IMR-90 (cell line): Measurements from ENCODE around the gene SLC26A5. TPM values are rescaled to one million over a fixed set of nuclear protein-coding genes. Genes with fewer than 3 reads are reported as not detected.

ENCODE experiments used
- ATAC-seq: fragments of 200-7000 bp; cut with Tn5 transposase; 2 replicates; pipeline ENCODE4 v1.9.1; 2020; ENCODE audit warnings: low read depth, mild to moderate bottlenecking, moderate library complexity
- BruUV-seq: library from RNA; stranded (reverse); fragments of 400-500 nt; replicated peaks from 2 replicates; lab custom pipeline; 2021; lab: Mats Ljungman, UMichigan
- CTCF ChIA-PET: fragments of 300-600 bp; formaldehyde crosslinking; extraction: SDS; loops from one replicate; lab custom pipeline; 2021; ENCODE audit warnings: antibody characterized with exemption; lab: Yijun Ruan, JAX
- POLR2A ChIA-PET: fragments of 300-600 bp; sonication (Branson Sonifier 250); formaldehyde crosslinking; loops from one replicate; lab custom pipeline; 2022; ENCODE audit warnings: antibody characterized with exemption; ENCODE audit not compliant: unreplicated experiment; lab: Charles Lee
- DNase-seq: peaks from one replicate; pipeline ENCODE4 v3.0.0; 2013
- H2AFZ ChIP-seq: replicated peaks from 2 replicates; pipeline ENCODE3; 2013; ENCODE audit warnings: low read length, mild to moderate bottlenecking; ENCODE audit not compliant: poor library complexity
- H2AK5ac ChIP-seq: 2 replicates; pipeline ENCODE4 v1.6.1; 2013; ENCODE audit warnings: low read depth, low read length, inconsistent platforms
- H2AK9ac ChIP-seq: replicated peaks from 2 replicates; pipeline ENCODE3; 2013; ENCODE audit warnings: mild to moderate bottlenecking, low read depth, low read length, moderate library complexity; ENCODE audit not compliant: poor library complexity
- H2BK120ac ChIP-seq: 2 replicates; pipeline ENCODE4 v1.6.1; 2013; ENCODE audit warnings: low read depth, low read length, inconsistent platforms
- H2BK15ac ChIP-seq: 3 replicates; pipeline ENCODE4 v1.6.1; 2013; ENCODE audit warnings: low read depth, low read length, inconsistent platforms
- H2BK20ac ChIP-seq: 2 replicates; pipeline ENCODE4 v1.6.1; 2013; ENCODE audit warnings: low read depth, mild to moderate bottlenecking, inconsistent platforms, low read length, moderate library complexity
- H2BK5ac ChIP-seq: 2 replicates; pipeline ENCODE4 v1.6.1; 2013; ENCODE audit warnings: mild to moderate bottlenecking, low read depth, low read length, inconsistent platforms; ENCODE audit not compliant: poor library complexity, severe bottlenecking
- H3K14ac ChIP-seq: replicated peaks from 2 replicates; pipeline ENCODE4 v1.6.1; 2013; ENCODE audit warnings: low read depth, low read length, inconsistent platforms
- H3K18ac ChIP-seq: 2 replicates; pipeline ENCODE4 v1.6.1; 2013; ENCODE audit warnings: low read depth, low read length, control low read depth
- H3K23ac ChIP-seq: 2 replicates; pipeline ENCODE4 v1.6.1; 2013; ENCODE audit warnings: low read depth, low read length, inconsistent platforms
- H3K27ac ChIP-seq: 2 replicates; pipeline ENCODE4 v1.5.1; 2013; ENCODE audit warnings: mild to moderate bottlenecking, control low read depth, low read length; ENCODE audit not compliant: insufficient read depth
- H3K27me3 ChIP-seq: 2 replicates; pipeline ENCODE4 v1.6.1; 2013; ENCODE audit warnings: low read length; ENCODE audit not compliant: control insufficient read depth, insufficient read depth
- H3K36me3 ChIP-seq: 2 replicates; pipeline ENCODE4 v1.6.1; 2013; ENCODE audit warnings: low read length, mixed read lengths; ENCODE audit not compliant: control insufficient read depth, insufficient read depth
- H3K4ac ChIP-seq: 2 replicates; pipeline ENCODE4 v1.6.1; 2013; ENCODE audit warnings: low read depth, low read length, inconsistent platforms
- H3K4me1 ChIP-seq: 2 replicates; pipeline ENCODE4 v1.6.1; 2013; ENCODE audit warnings: low read length, mixed read lengths; ENCODE audit not compliant: control insufficient read depth, insufficient read depth
- H3K4me2 ChIP-seq: 2 replicates; pipeline ENCODE4 v1.6.1; 2013; ENCODE audit warnings: low read depth, mild to moderate bottlenecking, control low read depth, low read length, moderate library complexity
- H3K4me3 ChIP-seq: 2 replicates; pipeline ENCODE4 v1.5.1; 2013; ENCODE audit warnings: low read depth, mild to moderate bottlenecking, control low read depth, low read length, moderate library complexity; ENCODE audit not compliant: insufficient read depth
- H3K56ac ChIP-seq: 2 replicates; pipeline ENCODE4 v1.6.1; 2013; ENCODE audit warnings: low read length, inconsistent platforms; ENCODE audit not compliant: insufficient read depth; ENCODE audit errors: extremely low read depth
- H3K79me1 ChIP-seq, 2 experiments: 2 replicates each; pipeline ENCODE4 v1.6.1; 2013; ENCODE audit warnings: low read length in 2 of 2, inconsistent platforms in 1 of 2, low read depth in 1 of 2
- H3K9ac ChIP-seq: 2 replicates; pipeline ENCODE4 v1.6.1; 2013; ENCODE audit warnings: low read depth, low read length, control low read depth
- H3K9me1 ChIP-seq: 2 replicates; pipeline ENCODE4 v1.6.1; 2013; ENCODE audit warnings: low read length, inconsistent platforms; ENCODE audit not compliant: insufficient read depth
- H3K9me3 ChIP-seq: 2 replicates; pipeline ENCODE4 v1.6.1; 2013; ENCODE audit warnings: low read length; ENCODE audit not compliant: control insufficient read depth, insufficient read depth
- H4K20me1 ChIP-seq: 2 replicates; pipeline ENCODE4 v1.6.1; 2013; ENCODE audit warnings: low read length, inconsistent platforms; ENCODE audit not compliant: insufficient read depth
- H4K5ac ChIP-seq: 2 replicates; pipeline ENCODE4 v1.6.1; 2013; ENCODE audit warnings: mild to moderate bottlenecking, low read depth, low read length, control low read depth
- H4K8ac ChIP-seq, 2 experiments: 2 replicates each; pipeline ENCODE4 v1.6.1; 2013; ENCODE audit warnings: low read depth in 2 of 2, low read length in 2 of 2, control low read depth in 1 of 2, inconsistent platforms in 1 of 2
- H4K91ac ChIP-seq: 2 replicates; pipeline ENCODE4 v1.6.1; 2013; ENCODE audit warnings: low read depth, low read length, inconsistent platforms; ENCODE audit not compliant: insufficient read depth
- BHLHE40 ChIP-seq: fragments of 150-350 bp; IDR thresholded peaks from 2 replicates; pipeline ENCODE4 v1.6.1; 2016; ENCODE audit warnings: mild to moderate bottlenecking, low read depth, low read length
- CHD1 ChIP-seq: IDR thresholded peaks from 2 replicates; pipeline ENCODE4 v1.6.1; 2012; ENCODE audit warnings: low read depth, low read length, improper control_type of control experiment
- MAZ ChIP-seq: IDR thresholded peaks from 2 replicates; pipeline ENCODE4 v1.6.1; 2012; ENCODE audit warnings: low read depth, mild to moderate bottlenecking, low read length, improper control_type of control experiment, moderate library complexity, borderline replicate concordance
- NFE2L2 ChIP-seq: fragments of 150-350 bp; IDR thresholded peaks from 2 replicates; pipeline ENCODE4 v1.6.1; 2016; ENCODE audit warnings: low read depth, mild to moderate bottlenecking, low read length
- RAD21 ChIP-seq: IDR thresholded peaks from 2 replicates; pipeline ENCODE4 v1.6.1; 2012; ENCODE audit warnings: low read length, improper control_type of control experiment
- SMC3 ChIP-seq: fragments of 150-350 bp; IDR thresholded peaks from 2 replicates; pipeline ENCODE4 v1.6.1; 2016; ENCODE audit warnings: low read depth, mild to moderate bottlenecking, antibody characterized with exemption, low read length, moderate library complexity
- WGBS, 2 experiments: methylation state at CpG; one replicate each; pipeline versions ENCODE4 v1.1.5 to v1.1.7; 2013; ENCODE audit warnings: missing lambda C conversion rate in 2 of 2; ENCODE audit not compliant: insufficient read length in 1 of 2; ENCODE audit errors: extremely low coverage in 2 of 2; 5-methylcytosine and 5-hydroxymethylcytosine counted together
- dilution Hi-C: fragments of 300-500 bp; cut with HindIII; formaldehyde crosslinking; loops from one replicate; pipeline ENCODE4 v1.14.3; 2018; ENCODE audit warnings: low sequenced_read_pairs; ENCODE audit not compliant: unreplicated experiment
- in situ Hi-C: fragments of 300-500 bp; cut with MboI; formaldehyde crosslinking; loops from 3 replicates; pipeline ENCODE4 v1.14.3; 2019; ENCODE audit warnings: low sequenced_read_pairs, inconsistent platforms, mixed read lengths
- intact Hi-C: fragments of 100-400 bp; cut with micrococcal nuclease; formaldehyde crosslinking; loops from 2 replicates; pipeline ENCODE4 v1.10.0; 2022
- polyA plus RNA-seq, 3 experiments: library from polyadenylated mRNA; depleted of rRNA; stranded (reverse); fragments of >200 nt; gene quantifications; 2 replicates each; pipeline ENCODE4 v1.2.3, GENCODE V29; 2012; ENCODE audit warnings: low replicate concordance in 1 of 3
- total RNA-seq: library from RNA; depleted of rRNA; stranded (reverse); fragments of >200 nt; gene quantifications from 2 replicates; pipeline ENCODE4 v1.2.3, GENCODE V29; 2012
- TF ChIP-seq, protein P1 (sequence below): fragments of 150-350 bp; IDR thresholded peaks from 2 replicates; pipeline ENCODE4 v1.6.1; 2016; ENCODE audit warnings: low read depth, mild to moderate bottlenecking, low read length, moderate library complexity, borderline replicate concordance
- TF ChIP-seq, protein P2 (sequence below): conservative IDR thresholded peaks from 2 replicates; pipeline ENCODE4 v1.5.1; 2012; ENCODE audit warnings: mild to moderate bottlenecking, low read depth, low read length, improper control_type of control experiment

The SLC26A5 gene
- total and polyA plus RNA-seq, 2 of the 4 experiments (the other 2 are of a cell fraction), result not detected

DNA sequence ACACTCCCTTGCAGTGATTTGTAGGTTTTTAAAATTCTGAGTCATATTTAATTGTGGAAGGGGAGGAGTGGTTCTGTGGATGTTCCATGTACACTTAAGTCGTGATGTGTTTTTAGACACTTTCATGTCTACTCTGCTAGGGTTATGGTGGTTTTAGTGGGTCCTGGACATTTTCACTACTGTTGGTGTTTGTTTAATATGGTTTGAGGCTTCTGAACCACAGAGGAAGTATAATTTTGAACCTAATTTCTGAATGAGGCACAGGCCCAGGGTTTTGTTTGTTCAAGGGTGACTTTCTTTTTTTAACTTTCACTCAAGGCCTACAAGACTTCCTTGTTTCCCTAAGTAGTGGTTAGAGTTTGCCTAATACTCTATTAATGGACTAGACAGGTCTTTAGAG, 13.3 kb downstream of the SLC26A5 start:
- Histone ChIP-seq H4K5ac (no peak overlapping the region), H3K4me1 (no peaks in the 10 kb centered on the region), H4K91ac (no peak overlapping the region), H3K9me1 (no peaks in the 10 kb centered on the region), H2BK5ac (no peak overlapping the region), H3K4me3 (no peak overlapping the region), H4K8ac (no peak overlapping the region), H3K27me3 (peaks cover 1% of the 10 kb centered on the region; the same call in 1 of the 2 replicates), H3K56ac (no peak overlapping the region), H3K9me3 (no peaks in the 10 kb centered on the region), H2AFZ (no peak overlapping the region), H4K20me1 (no peaks in the 10 kb centered on the region), H3K79me1 (no peaks in the 10 kb centered on the region), H2BK20ac (no peak overlapping the region), H3K27ac (no peak overlapping the region), H3K14ac (no peak overlapping the region), H2AK5ac (no peak overlapping the region), H3K36me3 (no peaks in the 10 kb centered on the region), H3K9ac (no peak overlapping the region), H2BK15ac (no peak overlapping the region), H3K23ac (no peak overlapping the region), H2AK9ac (no peak overlapping the region), H3K18ac (no peak overlapping the region), H3K4ac (no peak overlapping the region), H3K4me2 (no peak overlapping the region), H2BK120ac (no peak overlapping the region)
- dilution Hi-C loops, result no loop called here
- no CpG with 5 or more reads among the region's 1 CpG for WGBS, 2 experiments
- ATAC-seq (no peak), DNase-seq (no peak)
- in situ Hi-C loops, result no loop called here
- intact Hi-C loops, result no loop called here
- TF ChIP-seq, protein P1, sequence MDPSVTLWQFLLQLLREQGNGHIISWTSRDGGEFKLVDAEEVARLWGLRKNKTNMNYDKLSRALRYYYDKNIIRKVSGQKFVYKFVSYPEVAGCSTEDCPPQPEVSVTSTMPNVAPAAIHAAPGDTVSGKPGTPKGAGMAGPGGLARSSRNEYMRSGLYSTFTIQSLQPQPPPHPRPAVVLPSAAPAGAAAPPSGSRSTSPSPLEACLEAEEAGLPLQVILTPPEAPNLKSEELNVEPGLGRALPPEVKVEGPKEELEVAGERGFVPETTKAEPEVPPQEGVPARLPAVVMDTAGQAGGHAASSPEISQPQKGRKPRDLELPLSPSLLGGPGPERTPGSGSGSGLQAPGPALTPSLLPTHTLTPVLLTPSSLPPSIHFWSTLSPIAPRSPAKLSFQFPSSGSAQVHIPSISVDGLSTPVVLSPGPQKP, result no peak
- TF ChIP-seq MAZ (no peak), BHLHE40 (no peak), RAD21 (no peak), CHD1 (no peak), SMC3 (no peak), NFE2L2 (no peak)
- TF ChIP-seq, protein P2, sequence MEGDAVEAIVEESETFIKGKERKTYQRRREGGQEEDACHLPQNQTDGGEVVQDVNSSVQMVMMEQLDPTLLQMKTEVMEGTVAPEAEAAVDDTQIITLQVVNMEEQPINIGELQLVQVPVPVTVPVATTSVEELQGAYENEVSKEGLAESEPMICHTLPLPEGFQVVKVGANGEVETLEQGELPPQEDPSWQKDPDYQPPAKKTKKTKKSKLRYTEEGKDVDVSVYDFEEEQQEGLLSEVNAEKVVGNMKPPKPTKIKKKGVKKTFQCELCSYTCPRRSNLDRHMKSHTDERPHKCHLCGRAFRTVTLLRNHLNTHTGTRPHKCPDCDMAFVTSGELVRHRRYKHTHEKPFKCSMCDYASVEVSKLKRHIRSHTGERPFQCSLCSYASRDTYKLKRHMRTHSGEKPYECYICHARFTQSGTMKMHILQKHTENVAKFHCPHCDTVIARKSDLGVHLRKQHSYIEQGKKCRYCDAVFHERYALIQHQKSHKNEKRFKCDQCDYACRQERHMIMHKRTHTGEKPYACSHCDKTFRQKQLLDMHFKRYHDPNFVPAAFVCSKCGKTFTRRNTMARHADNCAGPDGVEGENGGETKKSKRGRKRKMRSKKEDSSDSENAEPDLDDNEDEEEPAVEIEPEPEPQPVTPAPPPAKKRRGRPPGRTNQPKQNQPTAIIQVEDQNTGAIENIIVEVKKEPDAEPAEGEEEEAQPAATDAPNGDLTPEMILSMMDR, result no peak
- no TSS peak for BruUV-seq
- CTCF ChIA-PET, result no interaction called here
- POLR2A ChIA-PET, result no interaction called here
